Small intestine (tissue), 7 donors: Measurements from ENCODE around the gene PRKN. TPM values are rescaled to one million over a fixed set of nuclear protein-coding genes. Genes with fewer than 3 reads are reported as not detected.

Experiments
- DNase-seq, 2 donors: peaks; one replicate each; pipeline versions ENCODE4 v3.0.0 to v3.0.0-alpha.2; 2013
- FAIRE-seq: peaks from 2 replicates; lab custom pipeline; 2012; peaks lifted over from hg19 to GRCh38; lab: Jason Lieb, UNC
- H3K27ac ChIP-seq, 3 donors: one replicate each; pipeline ENCODE4 v1.5.1; 2013; ENCODE audit warnings: low read length in 2 of 3, mild to moderate bottlenecking in 2 of 3, control low read depth in 1 of 3, inconsistent platforms in 1 of 3, low read depth in 1 of 3, moderate library complexity in 1 of 3
- H3K27me3 ChIP-seq, 3 donors: one replicate each; pipeline ENCODE4 v1.6.1; 2013; ENCODE audit warnings: low read length in 3 of 3, inconsistent platforms in 1 of 3; ENCODE audit not compliant: control insufficient read depth in 3 of 3, insufficient read depth in 3 of 3
- H3K36me3 ChIP-seq, 3 donors: one replicate each; pipeline ENCODE4 v1.6.1; 2013; ENCODE audit warnings: low read length in 3 of 3, inconsistent platforms in 1 of 3, low read depth in 1 of 3, mild to moderate bottlenecking in 1 of 3, moderate library complexity in 1 of 3; ENCODE audit not compliant: control insufficient read depth in 3 of 3, insufficient read depth in 2 of 3
- H3K4me1 ChIP-seq, 3 donors: one replicate each; pipeline ENCODE4 v1.6.1; 2013; ENCODE audit warnings: low read length in 2 of 3, inconsistent platforms in 1 of 3, low read depth in 1 of 3, mild to moderate bottlenecking in 1 of 3, moderate library complexity in 1 of 3; ENCODE audit not compliant: control insufficient read depth in 3 of 3, insufficient read depth in 2 of 3
- H3K4me3 ChIP-seq, 3 donors: one replicate each; pipeline ENCODE4 v1.5.1; 2013; ENCODE audit warnings: low read length in 3 of 3, control low read depth in 1 of 3, inconsistent platforms in 1 of 3, low read depth in 1 of 3, mild to moderate bottlenecking in 1 of 3, moderate library complexity in 1 of 3
- H3K9me3 ChIP-seq, 2 donors: one replicate each; pipeline ENCODE4 v1.6.1; 2013; ENCODE audit warnings: low read depth in 1 of 2, low read length in 1 of 2; ENCODE audit not compliant: control insufficient read depth in 2 of 2, insufficient read depth in 1 of 2
- WGBS, 3 donors: extraction: QIAGEN DNeasy Blood & Tissue Kit; methylation state at CpG; one replicate each; pipeline ENCODE4 v1.1.7; 2013; 5-methylcytosine and 5-hydroxymethylcytosine counted together
- polyA plus RNA-seq, 4 donors: library from polyadenylated mRNA; stranded (reverse) in 3 of 4; unstranded in 1 of 4; fragments of 200-250 nt in 3 of 4; fragments of 120-200 nt in 1 of 4; gene quantifications; one replicate each; pipeline versions ENCODE4 v1.2.1 to v1.2.3, GENCODE V29; 2013
- donor health status: healthy with polysubstance abuse.
- donor health status: control.
- donor health status: control.
- donor health status: Bipolar disorder and iron deficiency.
- donor health status: healthy.

The PRKN gene
- polyA plus RNA-seq, 4 donors: 0.27 to 2.3 (median 1.0) TPM

DNA sequence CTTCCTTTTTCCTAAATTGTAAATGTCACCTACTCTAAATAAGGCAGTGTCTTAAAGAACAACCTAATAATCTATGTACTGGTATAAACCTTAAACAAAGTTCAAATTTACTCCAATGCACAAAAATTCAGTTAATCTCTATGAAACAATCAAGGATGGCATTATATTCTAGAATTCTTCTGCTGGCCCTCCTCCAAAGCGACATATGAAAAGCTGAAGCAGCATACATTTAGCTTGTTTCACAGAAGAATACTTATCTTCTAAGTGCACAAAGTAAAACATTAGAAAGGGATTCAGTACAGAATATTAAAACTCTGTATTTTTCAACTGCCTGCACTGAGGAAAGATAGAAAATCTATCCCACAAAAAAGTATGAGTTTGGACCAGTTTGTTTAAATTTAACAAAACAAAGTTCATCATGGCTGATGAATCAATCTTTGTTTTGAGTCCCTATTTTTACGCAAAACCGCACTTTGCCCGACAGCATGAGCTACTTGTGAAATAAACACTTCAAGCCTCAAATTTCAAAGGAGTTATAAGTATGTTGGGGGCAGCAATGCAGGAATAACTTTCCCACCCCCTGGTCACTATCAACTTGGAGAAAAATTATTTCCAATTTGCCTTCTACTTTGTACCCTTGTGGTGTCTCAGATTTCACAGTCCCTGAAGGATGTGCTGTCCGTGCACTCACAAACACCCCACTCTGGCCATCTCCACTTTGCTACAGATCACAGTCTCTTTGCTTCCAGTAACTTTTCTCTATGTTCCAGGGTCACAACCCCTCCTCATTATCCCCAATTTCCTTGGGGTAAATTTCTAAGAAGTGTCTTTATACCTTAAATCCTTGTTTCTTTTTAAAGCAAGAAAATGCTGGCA is 238.2 kb downstream of the PRKN start:
- 85 to 93% (median 92%) methylated on average over 5 of the region's 5 CpGs for WGBS, 3 donors
- no peak for FAIRE-seq

GRCh38 chr6:162488444-162488843 is 239.1 kb downstream of the PRKN start:
- no peak for FAIRE-seq
- H3K4me1 ChIP-seq: no peaks in the 10 kb centered on the region
- no peaks in the 10 kb centered on the region for H3K36me3 ChIP-seq
- no peak for DNase-seq
- H3K27ac ChIP-seq: no peak overlapping the region
- H3K27me3 ChIP-seq: no peaks in the 10 kb centered on the region
- no peaks in the 10 kb centered on the region for H3K9me3 ChIP-seq
- H3K4me3 ChIP-seq: no peak overlapping the region
- 91 to 95% (median 93%) methylated on average over 6 of the region's 6 CpGs for WGBS, 3 donors

More for the DNA sequence above, 238.2 kb downstream of the PRKN start:
- Histone ChIP-seq H3K27me3 (no peaks in the 10 kb centered on the region), H3K4me1 (no peaks in the 10 kb centered on the region), H3K9me3 (no peaks in the 10 kb centered on the region), H3K4me3 (no peak overlapping the region), H3K27ac (no peak overlapping the region), H3K36me3 (no peaks in the 10 kb centered on the region)
- DNase-seq: no peak

DNA sequence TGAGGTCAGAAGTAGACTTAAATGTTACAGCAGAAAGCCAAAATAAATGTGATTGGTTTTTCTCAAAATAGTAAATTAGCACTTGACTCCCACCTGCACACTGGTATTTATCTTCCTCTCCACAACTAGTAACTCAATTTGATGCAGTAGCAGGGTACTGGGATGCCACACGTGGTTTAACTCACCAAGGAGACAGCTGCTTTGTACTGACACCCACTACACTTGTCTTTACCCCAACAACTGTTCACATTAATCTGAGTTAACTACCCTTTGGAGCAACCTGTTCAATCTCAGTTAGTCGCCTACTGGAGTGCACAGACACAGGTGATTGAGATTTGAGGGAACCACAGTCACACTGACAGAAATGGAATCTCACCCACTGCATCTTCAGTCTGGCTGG is 242.1 kb downstream of the PRKN start:
- H3K4me3 ChIP-seq: no peak overlapping the region
- no peak for DNase-seq
- no peaks in the 10 kb centered on the region for H3K4me1 ChIP-seq
- WGBS, 3 donors: 58 to 68% (median 63%) methylated on average over 2 of the region's 2 CpGs
- H3K9me3 ChIP-seq: no peaks in the 10 kb centered on the region
- H3K27ac ChIP-seq: no peak overlapping the region
- no peaks in the 10 kb centered on the region for H3K27me3 ChIP-seq
- FAIRE-seq: no peak
- no peaks in the 10 kb centered on the region for H3K36me3 ChIP-seq

DNA sequence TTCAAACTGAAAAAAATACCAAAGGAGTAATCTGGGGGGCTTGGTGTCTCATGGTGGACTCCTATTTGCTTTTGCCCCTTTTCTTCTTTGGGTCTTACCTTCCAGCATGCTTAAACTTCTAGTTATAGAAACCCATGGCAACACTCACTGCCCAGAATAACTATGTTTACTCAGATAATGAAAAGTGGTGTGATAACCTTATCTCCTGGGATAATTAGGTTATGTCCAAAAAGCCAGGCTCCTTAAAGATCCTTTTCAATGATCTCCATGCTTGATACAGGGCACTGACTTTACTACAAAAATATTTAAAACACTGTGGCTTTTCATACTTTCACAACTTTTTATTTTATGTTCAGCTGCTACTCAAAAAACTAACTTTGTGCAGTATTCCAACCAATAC is 245.6 kb downstream of the PRKN start:
- no peak for FAIRE-seq
- Histone ChIP-seq H3K36me3 (no peaks in the 10 kb centered on the region), H3K4me3 (no peak overlapping the region), H3K27ac (no peak overlapping the region), H3K4me1 (no peaks in the 10 kb centered on the region), H3K27me3 (no peaks in the 10 kb centered on the region), H3K9me3 (no peaks in the 10 kb centered on the region)
- no peak for DNase-seq

- no peak for FAIRE-seq
- H3K9me3 ChIP-seq: no peaks in the 10 kb centered on the region
- H3K27me3 ChIP-seq: no peaks in the 10 kb centered on the region
- WGBS, 3 donors: 92 to 95% (median 94%) methylated on average over 2 of the region's 2 CpGs
- H3K27ac ChIP-seq: no peak overlapping the region
- H3K4me1 ChIP-seq: no peaks in the 10 kb centered on the region
- no peaks in the 10 kb centered on the region for H3K36me3 ChIP-seq
- H3K4me3 ChIP-seq: no peak overlapping the region
- DNase-seq: no peak
These were observed 246.2 kb downstream of the PRKN start for GRCh38 chr6:162481320-162481719.

DNA sequence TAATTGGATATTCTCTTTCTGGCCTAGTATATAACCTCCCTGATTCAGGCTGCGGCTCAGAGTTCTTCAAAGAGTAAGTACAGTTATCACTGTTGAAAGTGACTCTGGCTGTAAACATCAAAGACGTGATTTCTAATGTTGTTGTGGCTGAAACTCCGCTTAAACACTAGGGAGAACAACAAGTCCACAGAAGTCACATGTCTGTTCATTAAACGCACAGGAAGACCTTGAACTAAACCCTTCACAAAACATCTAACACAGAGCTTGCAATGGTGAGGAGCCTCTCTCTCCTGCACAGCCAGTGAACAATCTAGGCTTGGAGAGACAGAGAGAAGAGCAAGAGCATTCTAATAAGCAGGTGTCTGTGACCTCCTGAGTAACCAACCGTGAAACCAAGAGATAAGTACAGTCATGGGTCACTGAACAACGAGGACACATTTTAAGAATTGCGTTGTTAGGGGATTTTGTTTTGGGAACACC is 249.3 kb downstream of the PRKN start:
- Histone ChIP-seq H3K4me1 (no peaks in the 10 kb centered on the region), H3K9me3 (no peaks in the 10 kb centered on the region), H3K36me3 (no peaks in the 10 kb centered on the region), H3K27ac (no peak overlapping the region), H3K27me3 (no peaks in the 10 kb centered on the region), H3K4me3 (no peak overlapping the region)
- 79 to 86% (median 81%) methylated on average over 7 of the region's 7 CpGs for WGBS, 3 donors
- no peak for FAIRE-seq
- DNase-seq: no peak

GRCh38 chr6:162474722-162475121 is 252.8 kb downstream of the PRKN start:
- FAIRE-seq (no peak), DNase-seq (no peak)
- no peaks in the 10 kb centered on the region for H3K9me3 ChIP-seq

DNA sequence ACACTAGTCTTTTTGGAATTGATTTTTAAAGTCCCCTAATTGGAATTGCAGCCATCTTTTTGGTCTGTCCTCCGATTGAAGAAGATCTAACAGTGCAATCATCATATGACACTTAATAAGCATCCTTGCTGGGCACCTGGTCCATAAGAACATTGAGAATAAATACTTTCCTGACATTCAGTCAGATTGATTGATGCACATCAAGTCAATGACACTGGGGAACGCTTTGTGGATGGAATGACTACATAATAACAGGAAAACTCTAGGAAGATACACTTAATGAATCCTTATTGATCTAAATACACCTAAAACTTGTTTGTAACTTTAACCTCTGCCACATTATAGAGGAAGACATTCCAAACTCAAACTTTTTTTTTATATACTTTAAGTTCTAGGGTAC is 255.7 kb downstream of the PRKN start:
- no peaks in the 10 kb centered on the region for H3K36me3 ChIP-seq
- no peak overlapping the region for H3K4me3 ChIP-seq
- no peaks in the 10 kb centered on the region for H3K27me3 ChIP-seq
- DNase-seq (no peak), FAIRE-seq (no peak)
- 79 to 99% (median 89%) methylated on average over 2 of the region's 2 CpGs for WGBS, 3 donors
- H3K9me3 ChIP-seq: no peaks in the 10 kb centered on the region
- H3K4me1 ChIP-seq: no peaks in the 10 kb centered on the region
- no peak overlapping the region for H3K27ac ChIP-seq

More at GRCh38 chr6:162474722-162475121, 252.8 kb downstream of the PRKN start:
- Histone ChIP-seq H3K4me3 (no peak overlapping the region), H3K36me3 (no peaks in the 10 kb centered on the region), H3K4me1 (no peaks in the 10 kb centered on the region), H3K27ac (no peak overlapping the region), H3K27me3 (no peaks in the 10 kb centered on the region)
- WGBS, 3 donors: 71 to 76% (median 71%) methylated on average over 2 of the region's 2 CpGs
